Lower lobe of right lung (tissue), 2 donors: ENCODE results near the gene PDCD2L. TPM values are rescaled to one million over a fixed set of nuclear protein-coding genes. Genes with fewer than 3 reads are reported as not detected.
"Not testable (repeated sequence)": the region's sequence is repeated elsewhere in the genome, so short reads cannot be mapped to it uniquely, and the experiment has no call there.

Source experiments
- ATAC-seq, 2 donors: fragments of 200-7000 bp; cut with Tn5 transposase; one replicate each; pipeline ENCODE4 v1.9.1; 2020 to 2022; ENCODE audit warnings: mild to moderate bottlenecking in 2 of 2, moderate library complexity in 2 of 2
- DNase-seq: peaks from one replicate; pipeline ENCODE4 v3.0.0-alpha.2; 2020
- H3K27ac ChIP-seq: fragments of 200-600 bp; one replicate; pipeline ENCODE4 v1.8.0; 2022
- H3K27me3 ChIP-seq: fragments of 200-600 bp; one replicate; pipeline ENCODE4 v1.8.0; 2022; ENCODE audit warnings: low read depth
- H3K36me3 ChIP-seq: fragments of 200-600 bp; one replicate; pipeline ENCODE4 v1.8.0; 2022; ENCODE audit warnings: mild to moderate bottlenecking
- H3K4me1 ChIP-seq: fragments of 200-600 bp; one replicate; pipeline ENCODE4 v1.8.0; 2022
- H3K4me3 ChIP-seq: fragments of 200-600 bp; one replicate; pipeline ENCODE4 v1.8.0; 2022; ENCODE audit warnings: mild to moderate bottlenecking
- H3K9me3 ChIP-seq: fragments of 200-600 bp; one replicate; pipeline ENCODE4 v1.8.0; 2022
- intact Hi-C: fragments of 100-400 bp; cut with DNase I; formaldehyde crosslinking; loops from one replicate; pipeline ENCODE4 v1.11.0; 2022
- total RNA-seq: library from RNA; stranded (reverse); fragmentation: NEBNext Ultra II Directional; extraction: Animal tissue kit (Norgen Biotek cat#: 25700); gene quantifications from one replicate; pipeline ENCODE4 v1.2.1, GENCODE V29; 2021
- TF ChIP-seq, protein P1 (sequence below): fragments of 200-600 bp; IDR thresholded peaks from one replicate; pipeline ENCODE4 v1.8.0; 2022; ENCODE audit warnings: antibody characterized with exemption, mild to moderate bottlenecking
- donor health status: DM: no; HTN: yes; CAD: no; lungs with severe emphysema.

The PDCD2L gene
- total RNA-seq, 1 donor from 2014 or later, result 8.7 TPM

DNA sequence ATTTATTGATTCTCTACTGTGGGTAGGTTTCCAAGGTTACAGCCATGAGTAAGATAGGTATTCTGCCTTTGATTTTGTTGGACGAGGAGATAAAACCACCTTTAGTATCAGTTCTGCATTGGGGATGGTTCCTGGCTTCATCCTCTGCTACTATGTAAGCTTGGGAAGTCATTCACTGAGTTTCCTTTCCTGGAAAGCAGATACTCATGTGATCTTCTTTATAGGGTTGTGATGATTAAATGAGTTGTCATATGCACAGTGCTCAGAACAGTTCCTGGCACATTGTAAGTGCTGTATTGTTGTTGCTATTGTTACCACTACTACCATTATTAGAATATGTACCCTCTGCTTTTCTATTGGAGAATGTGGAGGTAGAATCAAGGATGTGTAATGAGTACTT, 64.2 kb downstream of the PDCD2L start:
- intact Hi-C loops, result no loop called here
- no peaks in the 10 kb centered on the region for H3K27me3 ChIP-seq
- peaks cover 99% of the 10 kb centered on the region for H3K36me3 ChIP-seq
- ATAC-seq, result no peak
- no peaks in the 10 kb centered on the region for H3K9me3 ChIP-seq
- TF ChIP-seq, protein P1, sequence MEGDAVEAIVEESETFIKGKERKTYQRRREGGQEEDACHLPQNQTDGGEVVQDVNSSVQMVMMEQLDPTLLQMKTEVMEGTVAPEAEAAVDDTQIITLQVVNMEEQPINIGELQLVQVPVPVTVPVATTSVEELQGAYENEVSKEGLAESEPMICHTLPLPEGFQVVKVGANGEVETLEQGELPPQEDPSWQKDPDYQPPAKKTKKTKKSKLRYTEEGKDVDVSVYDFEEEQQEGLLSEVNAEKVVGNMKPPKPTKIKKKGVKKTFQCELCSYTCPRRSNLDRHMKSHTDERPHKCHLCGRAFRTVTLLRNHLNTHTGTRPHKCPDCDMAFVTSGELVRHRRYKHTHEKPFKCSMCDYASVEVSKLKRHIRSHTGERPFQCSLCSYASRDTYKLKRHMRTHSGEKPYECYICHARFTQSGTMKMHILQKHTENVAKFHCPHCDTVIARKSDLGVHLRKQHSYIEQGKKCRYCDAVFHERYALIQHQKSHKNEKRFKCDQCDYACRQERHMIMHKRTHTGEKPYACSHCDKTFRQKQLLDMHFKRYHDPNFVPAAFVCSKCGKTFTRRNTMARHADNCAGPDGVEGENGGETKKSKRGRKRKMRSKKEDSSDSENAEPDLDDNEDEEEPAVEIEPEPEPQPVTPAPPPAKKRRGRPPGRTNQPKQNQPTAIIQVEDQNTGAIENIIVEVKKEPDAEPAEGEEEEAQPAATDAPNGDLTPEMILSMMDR, result no peak
- no peak for DNase-seq
- no peak overlapping the region for H3K27ac ChIP-seq
- no peak overlapping the region for H3K4me3 ChIP-seq
- no peaks in the 10 kb centered on the region for H3K4me1 ChIP-seq

DNA sequence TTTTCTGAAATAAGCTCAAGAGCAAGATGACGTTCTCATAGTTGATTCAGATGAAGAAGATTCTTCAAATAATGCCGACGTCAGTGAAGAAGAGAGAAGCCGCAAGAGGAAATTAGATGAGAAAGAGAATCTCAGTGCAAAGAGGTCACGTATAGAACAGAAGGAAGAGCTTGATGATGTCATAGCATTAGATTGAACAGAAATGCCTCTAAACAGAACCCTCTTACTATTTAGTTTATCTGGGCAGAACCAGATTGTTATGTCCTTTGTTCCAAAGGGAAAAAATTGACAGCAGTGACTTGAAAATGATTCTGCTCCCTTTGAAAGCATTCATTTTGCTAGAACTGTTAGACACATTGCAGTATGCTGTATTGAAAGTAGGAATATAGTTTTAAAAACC, 64.8 kb downstream of the PDCD2L start:
- ATAC-seq, H3K27me3 ChIP-seq, H3K9me3 ChIP-seq, H3K4me3 ChIP-seq, H3K27ac ChIP-seq, DNase-seq, H3K4me1 ChIP-seq, intact Hi-C loops: not testable (repeated sequence)
- peaks cover 93% of the 10 kb centered on the region for H3K36me3 ChIP-seq

DNA sequence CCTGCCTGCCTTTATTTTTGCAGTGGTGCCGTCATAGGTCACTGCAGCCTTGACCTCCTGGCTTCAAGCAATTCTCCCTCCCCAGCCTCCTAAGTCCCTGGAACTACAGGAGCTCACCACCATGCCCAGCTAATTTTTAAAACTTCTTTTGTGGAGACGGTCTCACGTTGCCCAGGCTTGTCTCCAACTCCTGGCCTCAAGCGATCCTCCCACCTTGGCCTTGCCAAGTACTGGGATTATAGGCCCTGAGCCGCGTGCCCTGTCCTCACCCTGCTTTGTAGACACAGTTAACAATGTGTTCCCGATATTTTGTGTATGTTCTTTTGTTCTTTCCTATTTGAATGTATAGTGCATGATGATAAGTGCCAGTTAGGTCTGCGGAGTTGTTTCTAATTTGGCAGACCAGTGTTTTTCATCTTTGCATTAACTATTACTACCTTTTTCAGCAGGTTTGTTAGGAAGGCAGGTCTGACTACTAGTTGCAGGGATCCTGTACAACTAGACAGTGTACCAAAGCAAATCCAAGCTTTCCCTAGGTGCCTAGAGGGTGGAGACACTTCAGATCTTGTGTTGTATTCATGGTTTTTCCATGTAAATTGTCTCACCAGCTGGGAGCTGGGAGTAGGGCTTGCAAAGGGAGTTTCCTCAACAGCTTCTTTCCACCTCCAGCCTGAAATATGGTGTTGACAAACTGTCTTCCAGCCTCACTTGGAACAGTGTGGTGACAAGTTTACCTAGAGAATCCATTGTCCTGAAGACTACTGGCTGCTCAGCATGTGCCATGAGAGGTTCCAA, 67.9 kb downstream of the PDCD2L start:
- ATAC-seq (no peak), DNase-seq (no peak)
- no peak overlapping the region for H3K27ac ChIP-seq
- H3K9me3 ChIP-seq, result no peaks in the 10 kb centered on the region
- no peaks in the 10 kb centered on the region for H3K27me3 ChIP-seq
- intact Hi-C loops, result no loop called here
- TF ChIP-seq, protein P1, result no peak
- peaks cover 62% of the 10 kb centered on the region for H3K36me3 ChIP-seq
- peaks cover 11% of the 10 kb centered on the region for H3K4me1 ChIP-seq
- H3K4me3 ChIP-seq, result no peak overlapping the region

DNA sequence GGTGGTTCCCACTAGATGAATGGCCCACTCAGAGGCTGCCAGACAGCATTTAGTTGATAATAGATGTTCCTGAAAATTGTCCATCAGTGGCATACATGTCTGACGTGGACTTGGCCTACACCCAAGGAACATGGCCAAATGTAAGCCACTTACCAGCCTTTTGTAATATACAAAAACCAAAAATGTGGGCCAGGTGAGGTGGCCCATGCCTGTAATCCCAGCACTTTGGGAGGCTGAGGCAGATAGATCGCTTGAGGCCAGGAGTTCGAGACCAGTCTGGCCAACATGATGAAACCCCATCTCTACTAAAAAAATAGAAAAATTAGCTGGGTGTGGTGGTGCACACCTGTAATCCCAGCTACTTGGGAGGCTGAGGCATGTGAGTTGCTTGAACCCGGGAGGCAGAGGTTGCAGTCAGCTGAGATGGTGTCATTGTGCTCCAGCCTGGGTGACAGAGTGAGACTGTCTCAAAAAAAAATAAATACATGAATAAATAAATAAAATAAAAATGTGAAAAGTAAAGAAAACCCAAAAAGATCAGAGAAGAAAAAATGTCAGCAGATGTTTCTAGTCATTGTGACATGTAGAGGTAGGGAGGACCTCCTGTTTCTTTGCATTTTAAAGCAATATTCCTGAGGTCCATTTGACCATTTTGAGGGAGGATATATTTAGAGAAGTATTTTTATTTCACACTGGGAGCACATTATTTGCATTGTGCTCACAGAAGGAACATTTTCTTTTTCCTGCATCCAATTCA, 70.2 kb downstream of the PDCD2L start:
- no peaks in the 10 kb centered on the region for H3K9me3 ChIP-seq
- H3K4me3 ChIP-seq, result no peak overlapping the region
- TF ChIP-seq, protein P1, result no peak
- H3K36me3 ChIP-seq, result peaks cover 39% of the 10 kb centered on the region
- ATAC-seq (no peak), DNase-seq (no peak)
- H3K4me1 ChIP-seq, result peaks cover 11% of the 10 kb centered on the region
- intact Hi-C loops, result no loop called here
- no peak overlapping the region for H3K27ac ChIP-seq
- no peaks in the 10 kb centered on the region for H3K27me3 ChIP-seq

DNA sequence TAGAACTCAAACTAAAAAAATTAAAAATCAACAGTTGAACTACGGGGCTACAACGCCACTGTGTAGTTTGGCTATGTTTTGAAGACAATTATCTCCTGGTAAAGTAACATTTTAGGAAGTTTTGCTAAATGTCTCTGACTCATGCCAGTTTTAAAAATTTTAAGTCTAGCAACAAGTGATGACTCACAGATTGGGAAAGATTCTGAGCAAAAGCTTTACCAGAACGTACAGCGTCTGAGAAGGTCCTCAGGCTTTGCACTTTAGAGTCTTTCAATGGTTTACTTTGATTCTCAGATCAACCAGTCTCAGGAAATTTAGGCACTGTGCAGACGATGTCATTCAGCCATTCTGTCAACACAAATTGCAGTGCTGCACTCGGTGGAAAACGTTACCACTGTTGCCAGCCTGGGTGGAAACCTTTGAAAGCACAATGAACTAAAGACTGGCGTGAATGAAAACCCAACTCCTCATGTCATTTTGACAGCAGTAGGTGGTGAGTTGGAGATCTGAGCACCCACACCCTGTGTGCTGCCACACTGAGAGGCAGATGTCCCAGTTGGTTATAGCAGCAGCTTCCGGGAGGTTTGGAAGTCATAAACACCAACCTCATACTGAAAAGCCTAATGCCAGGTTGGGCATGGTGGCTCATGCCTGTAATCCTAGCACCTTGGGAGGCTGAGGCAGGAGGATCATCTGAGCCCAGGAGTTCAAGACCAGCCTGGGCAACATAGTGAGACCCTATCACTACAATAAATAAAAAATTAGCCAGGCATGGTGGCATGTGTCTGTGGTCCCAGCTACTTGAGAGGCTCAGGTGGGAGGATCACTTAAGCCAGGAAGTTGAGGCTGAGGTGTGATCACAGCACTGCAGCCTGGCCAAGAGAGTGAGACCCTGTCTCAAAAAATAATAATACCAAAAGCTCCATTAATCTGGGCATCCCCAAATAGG, 71.1 kb downstream of the PDCD2L start:
- TF ChIP-seq, protein P1, result no peak
- DNase-seq (no peak), ATAC-seq (peak; percentile 13 to 26)
- no peak overlapping the region for H3K27ac ChIP-seq
- intact Hi-C loops, result no loop called here
- H3K27me3 ChIP-seq, result no peaks in the 10 kb centered on the region
- no peak overlapping the region for H3K4me3 ChIP-seq
- no peaks in the 10 kb centered on the region for H3K9me3 ChIP-seq
- H3K36me3 ChIP-seq, result peaks cover 30% of the 10 kb centered on the region
- peaks cover 11% of the 10 kb centered on the region for H3K4me1 ChIP-seq

Other genes starting within 250 kb of the PDCD2L start
- 109 TPM for gene LSM14A, start 231.9 kb upstream of the PDCD2L start, total RNA-seq
- gene GARRE1, start 149.8 kb upstream of the PDCD2L start, total RNA-seq, result 31.2 TPM
- 136 TPM for gene GPI, start 39.2 kb upstream of the PDCD2L start, total RNA-seq
- gene UBA2, start 24.0 kb downstream of the PDCD2L start, total RNA-seq, result 72.0 TPM
- 23.5 TPM for gene WTIP, start 77.4 kb downstream of the PDCD2L start, total RNA-seq